HEK293T (cell line): ENCODE measurements around the gene USP49.

Experiments used
- ARNT ChIP-seq: fragments of 450-650 bp; IDR thresholded peaks from 2 replicates; pipeline ENCODE4 v1.6.1; 2017; ENCODE audit warnings: mild to moderate bottlenecking
- CTBP1 ChIP-seq: fragments of 450-650 bp; IDR thresholded peaks from 2 replicates; pipeline ENCODE4 v1.6.1; 2016; ENCODE audit warnings: borderline replicate concordance
- ELF4 ChIP-seq: fragments of 450-650 bp; IDR thresholded peaks from 2 replicates; pipeline ENCODE4 v1.6.1; 2017; ENCODE audit warnings: antibody characterized with exemption
- FOXA1 ChIP-seq: fragments of 450-650 bp; IDR thresholded peaks from 2 replicates; pipeline ENCODE4 v1.6.1; 2016; ENCODE audit warnings: mild to moderate bottlenecking
- FOXK2 ChIP-seq: fragments of 450-650 bp; IDR thresholded peaks from 2 replicates; pipeline ENCODE4 v1.6.1; 2016; ENCODE audit warnings: mild to moderate bottlenecking
- FOXM1 ChIP-seq: fragments of 450-650 bp; IDR thresholded peaks from 2 replicates; pipeline ENCODE4 v1.6.1; 2017; ENCODE audit warnings: mild to moderate bottlenecking, borderline replicate concordance
- HDGF ChIP-seq: fragments of 450-650 bp; IDR thresholded peaks from 2 replicates; pipeline ENCODE4 v1.6.1; 2017; ENCODE audit warnings: antibody characterized with exemption, borderline replicate concordance
- L3MBTL2 ChIP-seq: fragments of 450-650 bp; conservative IDR thresholded peaks from 2 replicates; pipeline ENCODE4 v1.6.1; 2016; ENCODE audit warnings: mild to moderate bottlenecking
- SP1 ChIP-seq: fragments of 450-650 bp; IDR thresholded peaks from 2 replicates; pipeline ENCODE4 v1.6.1; 2017
- SUZ12 ChIP-seq: fragments of 450-650 bp; IDR thresholded peaks from 2 replicates; pipeline ENCODE4 v1.6.1; 2016; ENCODE audit warnings: mild to moderate bottlenecking
- TARDBP ChIP-seq: fragments of 450-650 bp; IDR thresholded peaks from 2 replicates; pipeline ENCODE4 v1.6.1; 2016
- TF ChIP-seq, protein P1 (sequence below): fragments of 450-650 bp; IDR thresholded peaks from 2 replicates; pipeline ENCODE4 v1.6.1; 2016

DNA sequence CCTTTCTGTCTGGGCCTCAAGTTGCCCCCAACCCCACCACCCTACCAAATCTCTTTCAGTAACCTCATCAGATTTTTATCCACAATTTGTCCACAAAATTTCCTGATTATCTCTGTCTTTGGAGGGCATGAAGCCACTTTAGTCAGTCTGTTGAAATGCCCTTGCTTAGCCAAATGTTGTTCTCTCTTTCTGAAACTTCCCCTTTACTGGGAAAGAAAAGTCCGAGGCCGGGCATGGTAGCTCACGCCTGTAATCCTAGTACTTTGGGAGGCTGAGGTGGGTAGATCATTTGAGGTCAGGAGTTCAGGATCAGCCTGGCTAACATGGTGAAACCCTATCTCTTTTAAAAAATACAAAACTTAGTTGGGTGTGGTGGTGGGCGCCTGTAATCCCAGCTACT, 73.9 kb downstream of the USP49 start:
- TF ChIP-seq ARNT: no peak
- TF ChIP-seq SUZ12: no peak
- TF ChIP-seq TARDBP: no peak
- TF ChIP-seq FOXA1: no peak
- TF ChIP-seq FOXK2: no peak
- no peak for TF ChIP-seq HDGF
- TF ChIP-seq FOXM1: no peak
- TF ChIP-seq, protein P1, sequence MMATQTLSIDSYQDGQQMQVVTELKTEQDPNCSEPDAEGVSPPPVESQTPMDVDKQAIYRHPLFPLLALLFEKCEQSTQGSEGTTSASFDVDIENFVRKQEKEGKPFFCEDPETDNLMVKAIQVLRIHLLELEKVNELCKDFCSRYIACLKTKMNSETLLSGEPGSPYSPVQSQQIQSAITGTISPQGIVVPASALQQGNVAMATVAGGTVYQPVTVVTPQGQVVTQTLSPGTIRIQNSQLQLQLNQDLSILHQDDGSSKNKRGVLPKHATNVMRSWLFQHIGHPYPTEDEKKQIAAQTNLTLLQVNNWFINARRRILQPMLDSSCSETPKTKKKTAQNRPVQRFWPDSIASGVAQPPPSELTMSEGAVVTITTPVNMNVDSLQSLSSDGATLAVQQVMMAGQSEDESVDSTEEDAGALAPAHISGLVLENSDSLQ: no peak
- TF ChIP-seq SP1: no peak
- TF ChIP-seq CTBP1: no peak
- TF ChIP-seq L3MBTL2: no peak
- no peak for TF ChIP-seq ELF4
